GM21737 (cell line): ENCODE data around the gene BMP8B.
"Not testable (repeated sequence)": the region's sequence is repeated elsewhere in the genome, so short reads cannot be mapped to it uniquely, and the experiment has no call there.

Experiments
- ATAC-seq: cut with Tn5 transposase; IDR thresholded peaks from one replicate; pipeline ENCODE4 v1.9.1; 2021; ENCODE audit warnings: mild to moderate bottlenecking, moderate library complexity; ENCODE audit not compliant: unreplicated experiment

BMP8B gene

GRCh38 chr1:39788758-39789570 lies at the start of gene BMP8B:
Gene BMP8B, minus strand, starts transcription at chr1:39788865. Its CDS starts 380 bp downstream, at chr1:39788485.
- ATAC-seq: no peak

GRCh38 chr1:39836595-39837110 lies 48.0 kb upstream of the BMP8B start:
- no peak for ATAC-seq

- no peak for ATAC-seq
Measured at GRCh38 chr1:39835935-39836594, 47.4 kb upstream of the BMP8B start.

GRCh38 chr1:39835110-39835509 lies 46.4 kb upstream of the BMP8B start:
- no peak for ATAC-seq

GRCh38 chr1:39833621-39834385 lies 45.1 kb upstream of the BMP8B start:
- no peak for ATAC-seq

DNA sequence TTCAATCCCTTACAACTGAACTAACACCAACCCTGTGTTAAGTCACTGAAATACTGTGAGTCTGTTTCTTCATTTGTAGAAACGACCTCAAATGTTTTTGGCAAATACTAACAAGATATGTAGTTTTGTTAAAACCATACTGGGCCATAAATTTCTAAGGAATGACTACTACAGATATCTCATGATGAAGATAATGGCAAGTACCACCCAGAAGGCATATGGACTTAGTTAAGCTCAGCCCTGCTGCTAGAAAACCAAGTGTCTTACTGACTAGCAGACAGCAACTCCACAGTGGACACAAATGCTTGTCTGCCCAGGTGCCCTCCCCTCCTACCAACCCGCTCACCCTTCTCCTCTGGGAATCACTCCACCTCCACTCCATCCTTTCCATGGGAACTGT lies 44.5 kb upstream of the BMP8B start:
- ATAC-seq: no peak

DNA sequence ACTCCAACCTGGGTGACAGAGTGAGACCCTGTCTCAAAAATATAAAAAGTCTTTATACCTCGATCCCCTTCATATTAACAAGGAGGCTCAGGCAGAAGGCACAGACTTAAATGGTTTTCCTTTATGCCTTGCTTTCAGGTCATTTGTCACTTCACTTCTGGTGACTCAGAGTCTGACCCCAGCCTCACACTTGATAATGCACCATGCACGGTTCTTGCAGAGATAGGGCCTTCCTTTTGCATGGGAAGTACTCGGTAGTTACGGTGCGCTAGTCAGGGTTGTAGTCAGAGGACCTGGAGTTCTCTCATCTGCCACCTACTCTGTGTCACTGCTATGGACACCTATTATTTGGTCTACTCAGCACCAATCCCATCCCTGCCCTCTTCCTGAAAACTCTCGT lies 43.6 kb upstream of the BMP8B start:
- no peak for ATAC-seq

DNA sequence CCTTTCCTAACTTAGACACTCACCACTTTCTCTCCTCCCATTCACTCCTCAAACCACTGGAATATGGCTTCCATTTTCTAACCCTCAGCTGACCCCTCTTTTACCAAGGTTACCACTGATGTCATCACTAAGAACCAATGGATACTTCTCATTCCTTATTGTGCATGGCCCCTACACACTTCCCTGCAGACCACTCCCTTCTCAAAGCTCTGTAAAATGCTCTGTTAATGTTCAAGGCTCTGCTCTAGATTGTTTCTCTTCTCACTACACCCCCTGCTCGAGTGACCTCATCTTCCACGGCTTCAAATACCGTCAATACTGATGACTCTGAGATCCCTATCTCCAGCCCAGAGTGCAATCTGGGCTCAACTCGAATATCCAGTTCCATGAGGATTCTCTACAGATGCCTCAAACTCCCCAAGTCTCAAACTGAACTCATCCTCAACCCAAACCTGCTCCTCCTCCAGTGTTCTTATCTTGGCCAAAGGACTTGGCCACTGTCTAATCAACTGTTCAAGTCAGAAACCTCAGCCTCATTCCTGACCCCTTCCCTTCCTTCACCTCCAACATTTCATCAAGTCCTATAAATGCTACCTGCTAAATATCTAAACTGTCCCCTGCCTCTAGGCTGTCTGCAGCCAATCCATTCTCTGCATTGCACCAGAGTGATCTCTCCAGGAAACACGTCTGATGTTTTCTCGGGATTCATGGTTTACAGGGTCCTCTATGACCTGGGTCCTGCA lies 41.3 kb upstream of the BMP8B start:
- no peak for ATAC-seq

DNA sequence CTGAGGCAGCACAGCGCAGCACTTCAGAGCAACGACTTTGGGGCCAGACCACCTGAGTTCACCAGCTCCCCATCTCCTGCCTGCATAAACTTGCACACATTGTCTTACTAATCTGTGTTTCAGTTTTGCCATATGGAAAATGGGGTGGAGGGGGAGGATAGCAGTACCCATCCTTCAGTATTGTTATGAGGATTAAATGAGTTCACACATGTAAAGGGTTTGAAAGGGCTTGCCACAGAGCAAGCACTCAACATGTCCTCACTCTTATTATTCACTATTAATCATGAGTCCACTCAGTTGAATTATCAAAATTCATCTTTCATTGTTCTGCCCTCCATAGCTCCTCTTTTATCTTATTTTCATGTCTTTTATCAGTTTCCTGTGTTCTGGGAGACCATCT lies 40.1 kb upstream of the BMP8B start:
- ATAC-seq: no peak

DNA sequence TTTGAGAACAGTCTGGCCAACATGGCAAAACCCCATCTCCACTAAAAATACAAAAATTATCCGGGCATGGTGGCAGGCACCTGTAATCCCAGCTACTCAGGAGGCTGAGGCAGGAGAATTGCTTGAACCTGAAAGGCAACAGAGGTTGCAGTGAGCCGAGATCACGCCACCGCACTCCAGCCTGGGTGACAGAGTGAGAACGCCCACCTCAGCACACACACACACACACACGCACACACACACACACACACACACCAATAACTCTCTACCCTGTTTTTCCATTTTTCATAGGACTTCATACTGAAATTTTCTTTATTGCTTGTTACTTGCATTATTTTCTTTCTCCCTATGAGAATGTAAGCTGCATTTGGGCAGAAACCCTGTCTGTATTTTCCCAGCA lies 39.6 kb upstream of the BMP8B start:
- not testable (repeated sequence) for ATAC-seq

GRCh38 chr1:39827201-39827600 lies 38.5 kb upstream of the BMP8B start:
- ATAC-seq: no peak

GRCh38 chr1:39826583-39826982 lies 37.9 kb upstream of the BMP8B start:
- ATAC-seq: no peak

DNA sequence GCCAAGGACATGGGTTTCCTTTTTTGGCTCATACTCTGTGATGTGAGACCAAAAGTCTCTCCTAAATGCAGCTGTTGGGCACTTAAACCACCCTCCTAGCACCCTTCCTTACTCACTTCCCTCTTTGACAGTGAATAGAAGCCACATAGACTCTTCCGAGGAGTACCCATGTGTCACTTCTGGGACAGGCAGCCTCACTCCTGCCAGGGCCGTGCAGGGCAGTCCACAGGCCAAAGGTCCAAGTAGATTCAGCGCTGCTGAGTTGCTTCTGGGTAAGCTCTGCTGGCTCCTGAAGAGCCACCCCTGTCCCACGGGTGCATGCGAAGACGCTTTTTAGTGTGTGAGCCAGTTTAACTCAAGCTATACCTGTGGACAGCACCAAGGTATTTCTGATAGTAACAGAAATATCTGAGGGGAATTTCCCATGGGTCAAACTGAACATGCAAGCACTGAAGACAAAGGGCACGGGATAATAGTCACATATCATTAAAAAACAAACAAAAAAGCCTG lies 36.8 kb upstream of the BMP8B start:
- ATAC-seq: no peak

- not testable (repeated sequence) for ATAC-seq
Measured at GRCh38 chr1:39823450-39823849, 34.8 kb upstream of the BMP8B start.

GRCh38 chr1:39822146-39822545 lies 33.5 kb upstream of the BMP8B start:
- ATAC-seq: no peak

DNA sequence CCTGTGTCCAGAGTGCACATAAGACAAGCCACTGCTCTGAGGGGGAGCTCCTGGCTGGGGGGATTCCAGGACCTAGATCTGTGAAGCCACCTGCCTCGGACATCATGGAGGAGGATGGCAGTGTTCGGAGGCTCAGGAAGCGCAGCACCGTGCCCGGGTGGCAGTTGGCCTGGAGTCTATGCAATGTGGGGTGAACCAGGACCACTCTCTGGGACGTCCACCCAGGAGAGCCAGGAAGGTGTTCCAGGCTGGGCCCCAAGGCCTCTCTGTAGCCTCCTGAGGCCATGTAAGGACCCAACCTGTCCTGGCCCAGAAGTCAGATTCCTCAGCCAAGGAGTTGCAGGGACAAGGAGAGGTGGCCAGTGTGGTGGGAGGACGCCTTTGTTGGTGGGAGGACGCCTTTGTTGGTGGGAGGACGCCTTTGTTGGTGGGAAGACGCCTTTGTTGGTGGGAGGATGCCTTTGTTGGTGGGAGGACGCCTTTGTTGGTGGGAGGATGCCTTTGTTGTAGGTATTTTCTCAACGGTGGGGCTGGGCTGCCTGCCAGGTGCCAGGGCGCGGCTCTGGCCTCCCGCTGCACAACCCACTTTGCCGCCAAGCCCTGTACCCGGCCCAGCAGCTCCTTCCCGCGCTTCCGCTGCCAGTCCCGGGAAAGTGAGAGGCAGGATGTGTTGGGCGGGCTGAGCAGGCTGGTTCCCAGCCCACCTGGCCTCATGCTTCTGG lies 30.6 kb upstream of the BMP8B start:
- ATAC-seq: no peak

- no peak for ATAC-seq
Measured at GRCh38 chr1:39818482-39818881, 29.8 kb upstream of the BMP8B start.

DNA sequence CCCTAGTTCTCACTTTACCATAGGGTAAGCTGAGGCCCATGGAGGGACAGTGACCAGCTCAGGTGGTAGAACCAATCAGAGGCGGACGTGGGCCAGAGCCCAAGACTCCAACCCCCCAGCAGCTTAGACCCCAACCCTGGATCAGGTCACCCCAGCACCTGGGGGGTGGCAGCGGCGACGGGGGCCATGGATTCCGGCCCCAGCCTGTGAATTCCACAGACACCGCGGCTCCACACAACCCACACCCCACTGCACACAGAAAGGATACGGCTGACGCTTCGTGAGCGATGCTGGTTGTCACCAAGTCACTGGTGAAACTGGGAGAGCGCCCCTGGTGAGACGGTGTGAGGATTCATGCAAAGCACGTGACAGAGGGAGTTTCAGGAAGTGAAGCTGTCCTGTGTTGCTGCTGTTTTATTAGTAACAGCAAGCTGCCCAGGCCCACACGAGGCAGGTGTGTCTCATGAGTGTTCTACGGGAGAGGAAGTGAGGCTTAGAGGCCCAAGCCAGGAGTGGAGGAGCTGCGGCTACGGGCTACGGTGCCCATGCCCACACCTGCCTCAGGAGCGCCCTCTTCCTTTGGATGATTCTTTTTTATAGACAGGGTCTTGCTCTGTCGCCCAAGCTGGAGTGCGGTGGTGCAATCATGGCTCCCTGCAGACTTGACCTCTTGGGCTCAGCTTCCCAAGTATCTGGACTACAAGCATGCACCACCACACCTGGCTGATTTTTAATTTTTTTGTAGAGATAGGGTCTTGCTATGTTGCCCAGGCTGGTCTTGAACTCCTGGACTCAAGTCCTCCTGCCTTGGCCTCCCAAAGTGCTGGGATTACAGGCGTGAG lies 28.6 kb upstream of the BMP8B start:
- peak; percentile 71 for ATAC-seq
